ENCODE data around the gene SPDYE4.

SPDYE4 gene

GRCh38 chr17:8710813-8711212, 47.5 kb downstream of the SPDYE4 start:
- H3K27ac ChIP-seq: no peak overlapping the region
- TF ChIP-seq CTCF (IDR thresholded peaks at IDR 0.05) (no peak), ZFX (IDR thresholded peaks at IDR 0.05; ENCODE audit: borderline replicate concordance) (no peak)

GRCh38 chr17:8709006-8709405, 49.3 kb downstream of the SPDYE4 start:
- H3K27ac ChIP-seq: no peak overlapping the region
- TF ChIP-seq ZFX (IDR thresholded peaks at IDR 0.05; ENCODE audit: borderline replicate concordance): no peak
- no peak for TF ChIP-seq CTCF (IDR thresholded peaks at IDR 0.05)

- no peak overlapping the region for H3K27ac ChIP-seq
- TF ChIP-seq ZFX (IDR thresholded peaks at IDR 0.05; ENCODE audit: borderline replicate concordance): no peak
- no peak for TF ChIP-seq CTCF (IDR thresholded peaks at IDR 0.05)
Measured at GRCh38 chr17:8708025-8708461, 50.3 kb downstream of the SPDYE4 start.

GRCh38 chr17:8707332-8708024, 50.9 kb downstream of the SPDYE4 start:
- TF ChIP-seq CTCF (IDR thresholded peaks at IDR 0.05): no peak
- H3K27ac ChIP-seq: no peak overlapping the region

GRCh38 chr17:8706431-8706830, 51.9 kb downstream of the SPDYE4 start:
- no peak overlapping the region for H3K27ac ChIP-seq
- TF ChIP-seq CTCF (IDR thresholded peaks at IDR 0.05): no peak

GRCh38 chr17:8705427-8705826, 52.9 kb downstream of the SPDYE4 start:
- H3K27ac ChIP-seq: no peak overlapping the region
- TF ChIP-seq CTCF (IDR thresholded peaks at IDR 0.05): no peak
- TF ChIP-seq ZFX (IDR thresholded peaks at IDR 0.05; ENCODE audit: borderline replicate concordance): no peak

- H3K27ac ChIP-seq: no peak overlapping the region
- TF ChIP-seq ZFX (IDR thresholded peaks at IDR 0.05; ENCODE audit: borderline replicate concordance): no peak
- TF ChIP-seq CTCF (IDR thresholded peaks at IDR 0.05): no peak
Measured at GRCh38 chr17:8703001-8703400, 55.3 kb downstream of the SPDYE4 start.

Measured in 22Rv1 (cell line).